ENCODE measurements around the gene MAD1L1.

Gene MAD1L1

GRCh38 chr7:2193575-2194305 lies 39.0 kb downstream of the MAD1L1 start:
- no peaks in the 10 kb centered on the region for H3K36me3 ChIP-seq (ENCODE audit: insufficient read depth)
- H3K4me1 ChIP-seq (ENCODE audit: low read depth, poor library complexity, severe bottlenecking), result no peaks in the 10 kb centered on the region
- no peak for TF ChIP-seq CTCF (conservative IDR thresholded peaks at IDR 0.05; ENCODE audit: low read depth, low read length)
- no peak overlapping the region for H3K4me3 ChIP-seq (IDR thresholded peaks at IDR 0.05; ENCODE audit: insufficient read depth, low read depth, low read length)
- no peak overlapping the region for H3K9ac ChIP-seq
- no peak overlapping the region for H2AFZ ChIP-seq (ENCODE audit: low read depth)
- H3K4me2 ChIP-seq, result no peak overlapping the region
- no peaks in the 10 kb centered on the region for H4K20me1 ChIP-seq (ENCODE audit: insufficient read depth)
- H3K27ac ChIP-seq, result no peak overlapping the region
- H3K79me2 ChIP-seq (ENCODE audit: insufficient read depth, low read depth), result no peaks in the 10 kb centered on the region
- H3K27me3 ChIP-seq (ENCODE audit: insufficient read depth, low read depth), result no peaks in the 10 kb centered on the region

- Histone ChIP-seq H3K36me3 (ENCODE audit: insufficient read depth) (no peaks in the 10 kb centered on the region), H3K79me2 (ENCODE audit: insufficient read depth, low read depth) (no peaks in the 10 kb centered on the region), H3K4me3 (IDR thresholded peaks at IDR 0.05; ENCODE audit: insufficient read depth, low read depth, low read length) (no peak overlapping the region), H4K20me1 (ENCODE audit: insufficient read depth) (no peaks in the 10 kb centered on the region), H3K4me1 (ENCODE audit: low read depth, poor library complexity, severe bottlenecking) (no peaks in the 10 kb centered on the region), H2AFZ (ENCODE audit: low read depth) (no peak overlapping the region), H3K9ac (no peak overlapping the region), H3K27me3 (ENCODE audit: insufficient read depth, low read depth) (no peaks in the 10 kb centered on the region), H3K27ac (no peak overlapping the region), H3K4me2 (no peak overlapping the region)
- TF ChIP-seq CTCF (conservative IDR thresholded peaks at IDR 0.05; ENCODE audit: low read depth, low read length), result no peak
Measured at GRCh38 chr7:2192831-2193534, 39.8 kb downstream of the MAD1L1 start.

GRCh38 chr7:2191016-2191415 lies 41.7 kb downstream of the MAD1L1 start:
- no peaks in the 10 kb centered on the region for H3K27me3 ChIP-seq (ENCODE audit: insufficient read depth, low read depth)
- no peaks in the 10 kb centered on the region for H3K79me2 ChIP-seq (ENCODE audit: insufficient read depth, low read depth)
- no peak overlapping the region for H3K9ac ChIP-seq
- no peaks in the 10 kb centered on the region for H3K36me3 ChIP-seq (ENCODE audit: insufficient read depth)
- H3K4me1 ChIP-seq (ENCODE audit: low read depth, poor library complexity, severe bottlenecking), result no peaks in the 10 kb centered on the region
- no peaks in the 10 kb centered on the region for H4K20me1 ChIP-seq (ENCODE audit: insufficient read depth)
- no peak overlapping the region for H3K27ac ChIP-seq
- TF ChIP-seq CTCF (conservative IDR thresholded peaks at IDR 0.05; ENCODE audit: low read depth, low read length), result no peak
- H3K4me2 ChIP-seq, result no peak overlapping the region
- no peak overlapping the region for H3K4me3 ChIP-seq (IDR thresholded peaks at IDR 0.05; ENCODE audit: insufficient read depth, low read depth, low read length)
- H2AFZ ChIP-seq (ENCODE audit: low read depth), result no peak overlapping the region

- no peak overlapping the region for H3K9ac ChIP-seq
- H2AFZ ChIP-seq (ENCODE audit: low read depth), result no peak overlapping the region
- H3K27ac ChIP-seq, result no peak overlapping the region
- TF ChIP-seq CTCF (conservative IDR thresholded peaks at IDR 0.05; ENCODE audit: low read depth, low read length), result no peak
- H3K4me3 ChIP-seq (IDR thresholded peaks at IDR 0.05; ENCODE audit: insufficient read depth, low read depth, low read length), result no peak overlapping the region
- no peaks in the 10 kb centered on the region for H4K20me1 ChIP-seq (ENCODE audit: insufficient read depth)
- H3K4me1 ChIP-seq (ENCODE audit: low read depth, poor library complexity, severe bottlenecking), result no peaks in the 10 kb centered on the region
- H3K27me3 ChIP-seq (ENCODE audit: insufficient read depth, low read depth), result no peaks in the 10 kb centered on the region
- no peaks in the 10 kb centered on the region for H3K79me2 ChIP-seq (ENCODE audit: insufficient read depth, low read depth)
- no peak overlapping the region for H3K4me2 ChIP-seq
- H3K36me3 ChIP-seq (ENCODE audit: insufficient read depth), result no peaks in the 10 kb centered on the region
Measured at GRCh38 chr7:2190531-2190930, 42.2 kb downstream of the MAD1L1 start.
